BLaER1 treated with 17β-estradiol and CSF1 and Interleukin-3, amounts not matched to agents 10 nM and 100 nM (cell line): ENCODE results near the gene CD8A.

Source experiments
- H3K27ac ChIP-seq, 11 experiments: shearing (Covaris generic); formaldehyde crosslinking; 2 replicates each; pipeline ENCODE4 v1.8.1; 2022
- H3K27me3 ChIP-seq, 11 experiments: shearing (Covaris generic); formaldehyde crosslinking; 2 replicates each; pipeline ENCODE4 v1.8.1; 2022
- H3K36me3 ChIP-seq, 11 experiments: shearing (Covaris generic); formaldehyde crosslinking; 2 replicates each; pipeline ENCODE4 v1.8.1; 2022
- H3K4me1 ChIP-seq, 10 experiments: shearing (Covaris generic); formaldehyde crosslinking; 2 replicates each; pipeline ENCODE4 v1.8.1; 2022
- H3K4me2 ChIP-seq, 11 experiments: shearing (Covaris generic); formaldehyde crosslinking; 2 replicates each; pipeline ENCODE4 v1.8.1; 2022
- H3K4me3 ChIP-seq, 10 experiments: shearing (Covaris generic); formaldehyde crosslinking; 2 replicates each; pipeline ENCODE4 v1.8.1; 2022
- H3K9ac ChIP-seq, 11 experiments: shearing (Covaris generic); formaldehyde crosslinking; 2 replicates each; pipeline ENCODE4 v1.8.1; 2022
- H3K9me3 ChIP-seq, 11 experiments: shearing (Covaris generic); formaldehyde crosslinking; replicated peaks in 1 of 11; 2 replicates each; pipeline ENCODE4 v1.8.1; 2022
- H4K20me1 ChIP-seq, 11 experiments: shearing (Covaris generic); formaldehyde crosslinking; 2 replicates each; pipeline ENCODE4 v1.8.1; 2022
- Cebpa-rat ChIP-seq, 11 experiments: shearing (Covaris generic); IDR thresholded peaks; 2 replicates each; pipeline ENCODE4 v1.8.1; 2022

CD8A gene

GRCh38 chr2:86787736-86788135 lies 3.0 kb downstream of the CD8A start:
- peaks cover 8 to 25% (median 16%) of the 10 kb centered on the region in 11 experiments; a peak in 17 of 22 replicates for H3K9me3 ChIP-seq
- H3K9ac ChIP-seq, result no peak overlapping the region
- peaks cover 0 to 9% (median 0%) of the 10 kb centered on the region in 11 experiments; a peak in 2 of 22 replicates for H4K20me1 ChIP-seq
- TF ChIP-seq Cebpa-rat (IDR thresholded peaks at IDR 0.05), result no peak
- H3K4me2 ChIP-seq, result peak overlapping the region in 2 of 11 experiments; percentile 37 to 40; a peak in 4 of 22 replicates
- H3K4me1 ChIP-seq, result peaks cover 24 to 44% (median 28%) of the 10 kb centered on the region in 10 experiments
- H3K36me3 ChIP-seq, result no peaks in the 10 kb centered on the region
- no peak overlapping the region for H3K27ac ChIP-seq
- H3K27me3 ChIP-seq, result peaks cover 42 to 54% (median 51%) of the 10 kb centered on the region in 11 experiments
- no peak overlapping the region for H3K4me3 ChIP-seq

GRCh38 chr2:86786001-86786536 lies 4.6 kb downstream of the CD8A start:
- Histone ChIP-seq H3K4me2 (no peak overlapping the region), H3K36me3 (no peaks in the 10 kb centered on the region), H4K20me1 (peaks cover 0 to 4% (median 0%) of the 10 kb centered on the region in 11 experiments; a peak in 1 of 22 replicates), H3K9ac (no peak overlapping the region), H3K4me3 (no peak overlapping the region), H3K27ac (no peak overlapping the region), H3K9me3 (peaks cover 8 to 23% (median 16%) of the 10 kb centered on the region in 11 experiments; a peak in 17 of 22 replicates), H3K27me3 (peaks cover 25 to 37% (median 35%) of the 10 kb centered on the region in 11 experiments), H3K4me1 (peaks cover 16 to 51% (median 23%) of the 10 kb centered on the region in 10 experiments)
- no peak for TF ChIP-seq Cebpa-rat (IDR thresholded peaks at IDR 0.05)

- Histone ChIP-seq H4K20me1 (peaks cover 0 to 4% (median 0%) of the 10 kb centered on the region in 11 experiments; a peak in 1 of 22 replicates), H3K4me1 (peaks cover 17 to 53% (median 25%) of the 10 kb centered on the region in 10 experiments), H3K9me3 (peaks cover 8 to 19% (median 16%) of the 10 kb centered on the region in 11 experiments; a peak in 17 of 22 replicates), H3K27ac (no peak overlapping the region), H3K27me3 (peaks cover 19 to 31% (median 29%) of the 10 kb centered on the region in 11 experiments), H3K4me2 (no peak overlapping the region), H3K36me3 (no peaks in the 10 kb centered on the region), H3K9ac (no peak overlapping the region), H3K4me3 (no peak overlapping the region)
- TF ChIP-seq Cebpa-rat (IDR thresholded peaks at IDR 0.05), result no peak
These were observed 5.3 kb downstream of the CD8A start for GRCh38 chr2:86785456-86785855.

- Histone ChIP-seq H3K9ac (no peak overlapping the region), H3K4me1 (peaks cover 17 to 59% (median 29%) of the 10 kb centered on the region in 10 experiments), H3K9me3 (peaks cover 0 to 3% (median under 1%) of the 10 kb centered on the region in 11 experiments; a peak in 10 of 22 replicates), H3K27me3 (peaks cover 2 to 14% (median 12%) of the 10 kb centered on the region in 11 experiments), H3K4me2 (peak overlapping the region in 10 of 11 experiments; percentile 18 to 69 (median 52); a peak in 19 of 22 replicates), H3K4me3 (no peak overlapping the region), H3K36me3 (no peaks in the 10 kb centered on the region), H4K20me1 (peaks cover 0 to 4% (median 0%) of the 10 kb centered on the region in 11 experiments; a peak in 1 of 22 replicates), H3K27ac (peak overlapping the region in 3 of 11 experiments; percentile 15 to 42 (median 30); a peak in 3 of 22 replicates)
- no peak for TF ChIP-seq Cebpa-rat (IDR thresholded peaks at IDR 0.05)
These were observed 6.9 kb downstream of the CD8A start for GRCh38 chr2:86783615-86784339.

- no peak for TF ChIP-seq Cebpa-rat (IDR thresholded peaks at IDR 0.05)
- H3K27ac ChIP-seq, result no peak overlapping the region
- no peak overlapping the region for H3K4me3 ChIP-seq
- H4K20me1 ChIP-seq, result 0 out of 22 replicates have a peak, but pooled peaks cover 0 to 4% (median 0%) of the 10 kb centered on the region in 11 experiments
- H3K4me2 ChIP-seq, result peak overlapping the region in 4 of 11 experiments; percentile 52 to 69 (median 64); a peak in 7 of 22 replicates
- H3K9me3 ChIP-seq, result no peaks in the 10 kb centered on the region
- peaks cover 0 to 7% (median 0%) of the 10 kb centered on the region in 11 experiments; a peak in 1 of 22 replicates for H3K36me3 ChIP-seq
- peaks cover 17 to 59% (median 29%) of the 10 kb centered on the region in 10 experiments for H3K4me1 ChIP-seq
- no peak overlapping the region for H3K9ac ChIP-seq
- peaks cover 0 to 4% (median 2%) of the 10 kb centered on the region in 11 experiments; a peak in 10 of 22 replicates for H3K27me3 ChIP-seq
These were observed 8.0 kb downstream of the CD8A start for GRCh38 chr2:86782748-86783147.

GRCh38 chr2:86781363-86781762 lies 9.3 kb downstream of the CD8A start:
- H3K4me1 ChIP-seq, result peaks cover 17 to 56% (median 29%) of the 10 kb centered on the region in 10 experiments
- TF ChIP-seq Cebpa-rat (IDR thresholded peaks at IDR 0.05), result no peak
- H3K27me3 ChIP-seq, result no peaks in the 10 kb centered on the region
- no peak overlapping the region for H3K4me3 ChIP-seq
- peak overlapping the region in 10 of 11 experiments; percentile 19 to 65 (median 35); a peak in 16 of 22 replicates for H3K4me2 ChIP-seq
- H4K20me1 ChIP-seq, result peaks cover 0 to 4% (median 0%) of the 10 kb centered on the region in 11 experiments; a peak in 1 of 22 replicates
- H3K27ac ChIP-seq, result no peak overlapping the region
- no peak overlapping the region for H3K9ac ChIP-seq
- no peaks in the 10 kb centered on the region for H3K9me3 ChIP-seq
- peaks cover 4 to 16% (median 9%) of the 10 kb centered on the region in 11 experiments; a peak in 16 of 22 replicates for H3K36me3 ChIP-seq

- Histone ChIP-seq H3K4me2 (peak overlapping the region in 4 of 11 experiments; percentile 35 to 65 (median 46); a peak in 4 of 22 replicates), H3K9me3 (no peaks in the 10 kb centered on the region), H4K20me1 (peaks cover 0 to 11% (median 0%) of the 10 kb centered on the region in 11 experiments; a peak in 3 of 22 replicates), H3K27me3 (no peaks in the 10 kb centered on the region), H3K4me1 (peaks cover 17 to 56% (median 29%) of the 10 kb centered on the region in 10 experiments), H3K4me3 (no peak overlapping the region), H3K36me3 (peaks cover 16 to 30% (median 23%) of the 10 kb centered on the region in 11 experiments), H3K9ac (no peak overlapping the region), H3K27ac (no peak overlapping the region)
- TF ChIP-seq Cebpa-rat (IDR thresholded peaks at IDR 0.05), result no peak
These were observed 10.7 kb downstream of the CD8A start for GRCh38 chr2:86779971-86780370.

- Histone ChIP-seq H3K9me3 (no peaks in the 10 kb centered on the region), H3K9ac (no peak overlapping the region), H3K4me3 (no peak overlapping the region), H3K4me2 (peak overlapping the region in 2 of 11 experiments; percentile 8 to 30; a peak in 2 of 22 replicates), H4K20me1 (peaks cover 0 to 14% (median 0%) of the 10 kb centered on the region in 11 experiments; a peak in 3 of 22 replicates), H3K27ac (no peak overlapping the region), H3K4me1 (peaks cover 16 to 46% (median 27%) of the 10 kb centered on the region in 10 experiments), H3K27me3 (no peaks in the 10 kb centered on the region), H3K36me3 (peaks cover 26 to 40% (median 33%) of the 10 kb centered on the region in 11 experiments)
- TF ChIP-seq Cebpa-rat (IDR thresholded peaks at IDR 0.05), result no peak
These were observed 11.8 kb downstream of the CD8A start for GRCh38 chr2:86778957-86779356.
